Urinary bladder (tissue), 4 donors: ENCODE measurements around the gene GAS2. TPM values are rescaled to one million over a fixed set of nuclear protein-coding genes. Genes with fewer than 3 reads are reported as not detected.
"Not testable (repeated sequence)": the region's sequence is repeated elsewhere in the genome, so short reads cannot be mapped to it uniquely, and the experiment has no call there.

Experiments
- DNase-seq: peaks from one replicate; pipeline ENCODE4 v3.0.0-alpha.2; 2015; ENCODE audit errors: extremely low spot score
- H3K27ac ChIP-seq: one replicate; pipeline ENCODE4 v1.5.1; 2013; ENCODE audit warnings: low read depth, mild to moderate bottlenecking, moderate library complexity
- H3K36me3 ChIP-seq: one replicate; pipeline ENCODE4 v1.6.1; 2013; ENCODE audit warnings: mild to moderate bottlenecking, moderate library complexity; ENCODE audit not compliant: insufficient read depth
- H3K4me1 ChIP-seq: one replicate; pipeline ENCODE4 v1.6.1; 2013; ENCODE audit warnings: mild to moderate bottlenecking, moderate library complexity; ENCODE audit not compliant: insufficient read depth
- H3K4me3 ChIP-seq: one replicate; pipeline ENCODE4 v1.5.1; 2013; ENCODE audit warnings: low read depth, low read length
- WGBS: extraction: QIAGEN DNeasy Blood & Tissue Kit; methylation state at CpG from one replicate; pipeline ENCODE4 v1.1.7; 2013; 5-methylcytosine and 5-hydroxymethylcytosine counted together
- polyA plus RNA-seq: library from polyadenylated mRNA; stranded (reverse); fragments of 200-250 nt; gene quantifications from one replicate; pipeline ENCODE4 v1.2.3, GENCODE V29; 2013
- total RNA-seq: library from RNA; depleted of rRNA; stranded (reverse); fragments of >200 nt; gene quantifications from one replicate; pipeline ENCODE4 v1.2.3, GENCODE V29; 2014
- donor health status: healthy with polysubstance abuse.
- donor health status: healthy.

GAS2 gene
- total RNA-seq (18.8 TPM), polyA plus RNA-seq (0.79 TPM)

- no peak for DNase-seq
- Histone ChIP-seq H3K4me3 (peak within 1 kb of the TSS; percentile 43), H3K4me1 (no peaks in the 10 kb centered on the region), H3K36me3 (no peaks in the 10 kb centered on the region), H3K27ac (no peak within 1 kb of the TSS)
- WGBS, result 2% methylated on average over 8 of the region's 8 CpGs
These were observed at the start of gene GAS2 for GRCh38 chr11:22666325-22666687. Gene GAS2, plus strand, starts transcription at chr11:22666611. Its CDS starts 8,259 bp downstream, at chr11:22674870.

GRCh38 chr11:22617868-22618267 lies 48.5 kb upstream of the GAS2 start:
- H3K4me3 ChIP-seq, result no peak overlapping the region
- no peaks in the 10 kb centered on the region for H3K4me1 ChIP-seq
- no peak overlapping the region for H3K27ac ChIP-seq
- H3K36me3 ChIP-seq, result no peaks in the 10 kb centered on the region
- WGBS, result 89% methylated on average over 5 of the region's 5 CpGs
- no peak for DNase-seq

GRCh38 chr11:22624742-22625447 lies 41.5 kb upstream of the GAS2 start:
- no peaks in the 10 kb centered on the region for H3K36me3 ChIP-seq
- 4% methylated on average over 31 of the region's 31 CpGs for WGBS
- H3K4me1 ChIP-seq, result no peaks in the 10 kb centered on the region
- peak overlapping the region; percentile 83 for H3K27ac ChIP-seq
- peak overlapping the region; percentile 68 for H3K4me3 ChIP-seq
- DNase-seq, result peak; percentile 33

GRCh38 chr11:22625448-22626287 lies 40.7 kb upstream of the GAS2 start, which contains the start of gene FANCF:
Gene FANCF, minus strand, starts transcription at chr11:22625823. Its CDS starts 13 bp downstream, at chr11:22625810.
- Histone ChIP-seq H3K27ac (peak within 1 kb of the TSS; percentile 90), H3K4me1 (no peaks in the 10 kb centered on the region), H3K4me3 (peak within 1 kb of the TSS; percentile 68), H3K36me3 (no peaks in the 10 kb centered on the region)
- DNase-seq, result peak; percentile 97
- under 1% methylated on average over 55 of the region's 55 CpGs for WGBS

- no peaks in the 10 kb centered on the region for H3K4me1 ChIP-seq
- no peak overlapping the region for H3K4me3 ChIP-seq
- 93% methylated on average over 14 of the region's 14 CpGs for WGBS
- no peak for DNase-seq
- no peaks in the 10 kb centered on the region for H3K36me3 ChIP-seq
- no peak overlapping the region for H3K27ac ChIP-seq
These were observed 39.7 kb upstream of the GAS2 start for GRCh38 chr11:22626573-22627239.

GRCh38 chr11:22627421-22627820 lies 39.0 kb upstream of the GAS2 start:
- H3K4me3 ChIP-seq, result no peak overlapping the region
- DNase-seq, result no peak
- no peak overlapping the region for H3K27ac ChIP-seq
- H3K36me3 ChIP-seq, result no peaks in the 10 kb centered on the region
- no peaks in the 10 kb centered on the region for H3K4me1 ChIP-seq
- 87% methylated on average over 6 of the region's 6 CpGs for WGBS

- no peaks in the 10 kb centered on the region for H3K36me3 ChIP-seq
- DNase-seq, result no peak
- no peak overlapping the region for H3K27ac ChIP-seq
- H3K4me1 ChIP-seq, result no peaks in the 10 kb centered on the region
- no peak overlapping the region for H3K4me3 ChIP-seq
These were observed 33.0 kb upstream of the GAS2 start for GRCh38 chr11:22633354-22633902.

GRCh38 chr11:22634897-22635629 lies 31.3 kb upstream of the GAS2 start:
- Histone ChIP-seq H3K36me3 (no peaks in the 10 kb centered on the region), H3K27ac (no peak overlapping the region), H3K4me3 (no peak overlapping the region), H3K4me1 (no peaks in the 10 kb centered on the region)
- no peak for DNase-seq
- WGBS, result 78% methylated on average over 3 of the region's 3 CpGs

- Histone ChIP-seq H3K4me3 (no peak overlapping the region), H3K4me1 (no peaks in the 10 kb centered on the region), H3K27ac (no peak overlapping the region), H3K36me3 (no peaks in the 10 kb centered on the region)
- WGBS, result 35% methylated on average over 1 of the region's 1 CpG
- no peak for DNase-seq
These were observed 30.7 kb upstream of the GAS2 start for GRCh38 chr11:22635689-22636088.

GRCh38 chr11:22640862-22641261 lies 25.5 kb upstream of the GAS2 start:
- Histone ChIP-seq H3K36me3 (no peaks in the 10 kb centered on the region), H3K4me3 (no peak overlapping the region), H3K27ac (no peak overlapping the region), H3K4me1 (no peaks in the 10 kb centered on the region)
- WGBS, result 86% methylated on average over 2 of the region's 2 CpGs
- DNase-seq, result no peak

- no peak for DNase-seq
- H3K4me3 ChIP-seq, result no peak overlapping the region
- H3K36me3 ChIP-seq, result no peaks in the 10 kb centered on the region
- H3K4me1 ChIP-seq, result no peaks in the 10 kb centered on the region
- H3K27ac ChIP-seq, result no peak overlapping the region
These were observed 24.9 kb upstream of the GAS2 start for GRCh38 chr11:22641559-22641958.

- not testable (repeated sequence) for DNase-seq, H3K27ac ChIP-seq, H3K4me1 ChIP-seq, H3K36me3 ChIP-seq, H3K4me3 ChIP-seq
- 81% methylated on average over 15 of the region's 15 CpGs for WGBS
These were observed 14.1 kb upstream of the GAS2 start for GRCh38 chr11:22652346-22652745.

GRCh38 chr11:22656130-22656529 lies 10.3 kb upstream of the GAS2 start:
- H3K27ac ChIP-seq, result no peak overlapping the region
- H3K36me3 ChIP-seq, result no peaks in the 10 kb centered on the region
- no peaks in the 10 kb centered on the region for H3K4me1 ChIP-seq
- no peak overlapping the region for H3K4me3 ChIP-seq
- no peak for DNase-seq
